Activated B cell treated with CpG ODN at 0.5 μM for 24 hours (primary cell): ENCODE data around the gene NCOA1. TPM values are rescaled to one million over a fixed set of nuclear protein-coding genes. Genes with fewer than 3 reads are reported as not detected.

Source experiments
- ATAC-seq: fragments of 200-7000 bp; cut with Tn5 transposase; one replicate; pipeline ENCODE4 v1.10.0; 2021; ENCODE audit warnings: low read depth, mild to moderate bottlenecking, moderate library complexity
- CTCF ChIA-PET: fragments of 350-600 bp; sonication (Branson Sonifier 250); formaldehyde crosslinking; loops from one replicate; lab custom pipeline; 2021; ENCODE audit warnings: antibody characterized with exemption; lab: Charles Lee
- POLR2A ChIA-PET: fragments of 350-600 bp; sonication (Branson Sonifier 250); formaldehyde crosslinking; loops from one replicate; lab custom pipeline; 2021; ENCODE audit warnings: antibody characterized with exemption; lab: Charles Lee
- DNase-seq: peaks from one replicate; pipeline ENCODE4 v3.0.0; 2022
- H3K27ac Mint-ChIP-seq: one replicate; pipeline ENCODE4 v1.8.0; 2020; ENCODE audit warnings: mixed read lengths
- H3K27me3 Mint-ChIP-seq: one replicate; pipeline ENCODE4 v1.8.0; 2021; ENCODE audit warnings: mixed read lengths
- H3K36me3 Mint-ChIP-seq: one replicate; pipeline ENCODE4 v1.8.0; 2021; ENCODE audit warnings: low read depth, mixed read lengths
- H3K4me1 Mint-ChIP-seq: one replicate; pipeline ENCODE4 v1.8.0; 2021; ENCODE audit warnings: mixed read lengths
- H3K4me3 Mint-ChIP-seq: one replicate; pipeline ENCODE4 v1.8.0; 2020; ENCODE audit warnings: mild to moderate bottlenecking, mixed read lengths
- H3K9me3 Mint-ChIP-seq: one replicate; pipeline ENCODE4 v1.8.0; 2020; ENCODE audit warnings: mixed read lengths
- intact Hi-C: fragments of 100-400 bp; cut with micrococcal nuclease; formaldehyde crosslinking; loops from one replicate; pipeline ENCODE4 v1.15.1; 2024
- total RNA-seq: library from RNA; stranded (reverse); gene quantifications from 2 replicates; pipeline ENCODE4 v1.2.3, GENCODE V29; 2022
- TF ChIP-seq, protein P1 (sequence below): fragments of 200-600 bp; IDR thresholded peaks from one replicate; pipeline ENCODE4 v1.8.0; 2022; ENCODE audit warnings: antibody characterized with exemption, mild to moderate bottlenecking

NCOA1 gene
- total RNA-seq, 1 donor from 2014 or later, result 49.5 TPM

DNA sequence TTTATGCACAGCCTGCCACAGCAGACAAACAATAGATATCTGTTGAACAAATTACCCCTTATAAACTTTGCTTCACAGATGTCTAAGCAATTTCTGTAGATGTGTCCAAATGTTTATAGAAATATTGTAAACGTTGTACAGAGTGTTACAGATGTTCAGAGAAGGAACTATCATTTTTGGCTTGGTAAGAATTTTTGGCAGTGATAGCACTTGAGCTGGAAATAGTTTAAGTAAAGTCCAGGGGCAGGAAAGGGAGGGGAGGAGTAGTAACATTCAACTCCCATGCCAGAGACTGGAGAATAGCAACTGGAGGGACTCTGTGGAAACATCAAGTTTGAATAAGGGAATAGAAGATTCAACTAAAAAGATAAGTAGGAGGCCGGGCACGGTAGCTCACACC, 297.8 kb downstream of the NCOA1 start:
- Mint-ChIP-seq H3K4me1 (peaks cover 39% of the 10 kb centered on the region), H3K4me3 (no peak overlapping the region), H3K27ac (no peak overlapping the region), H3K27me3 (no peaks in the 10 kb centered on the region), H3K9me3 (no peaks in the 10 kb centered on the region), H3K36me3 (peaks cover 24% of the 10 kb centered on the region)
- DNase-seq, result no peak
- ATAC-seq, result no peak
- ChIA-PET CTCF (no interaction called here), POLR2A (interaction anchor here (1.9 kb wide), 1 partner anchor 297 kb away, joined by 7 read pairs; the partner anchor contains the start of gene NCOA1)
- intact Hi-C loops, result no loop called here
- TF ChIP-seq, protein P1, sequence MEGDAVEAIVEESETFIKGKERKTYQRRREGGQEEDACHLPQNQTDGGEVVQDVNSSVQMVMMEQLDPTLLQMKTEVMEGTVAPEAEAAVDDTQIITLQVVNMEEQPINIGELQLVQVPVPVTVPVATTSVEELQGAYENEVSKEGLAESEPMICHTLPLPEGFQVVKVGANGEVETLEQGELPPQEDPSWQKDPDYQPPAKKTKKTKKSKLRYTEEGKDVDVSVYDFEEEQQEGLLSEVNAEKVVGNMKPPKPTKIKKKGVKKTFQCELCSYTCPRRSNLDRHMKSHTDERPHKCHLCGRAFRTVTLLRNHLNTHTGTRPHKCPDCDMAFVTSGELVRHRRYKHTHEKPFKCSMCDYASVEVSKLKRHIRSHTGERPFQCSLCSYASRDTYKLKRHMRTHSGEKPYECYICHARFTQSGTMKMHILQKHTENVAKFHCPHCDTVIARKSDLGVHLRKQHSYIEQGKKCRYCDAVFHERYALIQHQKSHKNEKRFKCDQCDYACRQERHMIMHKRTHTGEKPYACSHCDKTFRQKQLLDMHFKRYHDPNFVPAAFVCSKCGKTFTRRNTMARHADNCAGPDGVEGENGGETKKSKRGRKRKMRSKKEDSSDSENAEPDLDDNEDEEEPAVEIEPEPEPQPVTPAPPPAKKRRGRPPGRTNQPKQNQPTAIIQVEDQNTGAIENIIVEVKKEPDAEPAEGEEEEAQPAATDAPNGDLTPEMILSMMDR, result no peak

DNA sequence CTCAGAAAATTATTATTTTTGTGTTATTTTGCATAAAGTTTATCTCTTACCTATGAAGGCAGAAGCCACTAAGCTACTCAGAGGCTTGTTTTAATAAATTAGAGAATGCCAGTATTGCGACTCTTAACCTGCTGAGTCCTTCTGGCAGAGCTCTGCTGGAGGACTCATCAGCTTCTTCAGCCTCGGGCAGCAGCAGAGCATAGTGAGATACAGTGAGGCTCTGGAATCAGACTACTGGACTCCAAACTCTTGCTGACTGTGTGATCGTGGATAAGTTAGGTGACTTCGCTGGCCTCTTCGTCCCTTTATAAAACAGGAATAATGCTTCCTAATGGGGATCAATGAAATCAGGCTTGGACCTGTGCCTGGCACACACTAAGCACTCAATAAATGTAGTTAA, 300.4 kb downstream of the NCOA1 start:
- CTCF ChIA-PET, result interaction anchor here (1.6 kb wide), 1 partner anchor 36 kb away, joined by 4 read pairs; no protein-coding TSS in a partner anchor
- ATAC-seq (no peak), DNase-seq (no peak)
- H3K4me3 Mint-ChIP-seq, result no peak overlapping the region
- H3K27ac Mint-ChIP-seq, result no peak overlapping the region
- H3K4me1 Mint-ChIP-seq, result peaks cover 26% of the 10 kb centered on the region
- no peaks in the 10 kb centered on the region for H3K27me3 Mint-ChIP-seq
- TF ChIP-seq, protein P1, result no peak
- POLR2A ChIA-PET, result interaction anchor here (0.6 kb wide), 1 partner anchor 818 kb away, joined by 6 read pairs; no protein-coding TSS in a partner anchor
- intact Hi-C loops, result loop anchor here (5.0 kb wide), 2 partner anchors 714 to 1556 kb away; partner anchors contain the start of genes ADGRF3, SELENOI and SF3B6
- H3K36me3 Mint-ChIP-seq, result peaks cover 24% of the 10 kb centered on the region
- no peaks in the 10 kb centered on the region for H3K9me3 Mint-ChIP-seq

DNA sequence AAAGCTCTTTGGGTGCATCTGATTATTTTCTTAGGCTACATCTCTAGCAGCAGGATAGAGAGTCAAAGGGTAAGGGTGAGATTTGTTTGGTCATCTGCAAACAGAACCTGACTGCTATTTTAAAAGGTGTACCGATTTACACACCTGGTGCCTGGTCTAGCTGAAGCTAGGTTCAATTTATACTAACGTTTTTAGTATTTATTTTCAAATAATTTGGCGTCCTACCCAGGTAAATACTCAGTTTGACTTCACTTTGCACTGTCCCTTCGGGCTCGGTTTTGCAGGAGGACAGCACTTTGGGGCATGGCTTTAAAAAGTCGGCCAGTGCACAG, 301.5 kb downstream of the NCOA1 start:
- ATAC-seq (no peak), DNase-seq (no peak)
- POLR2A ChIA-PET, result interaction anchor here (0.7 to 2.0 kb wide), 11 partner anchors 13 to 865 kb away, joined by 3 to 11 read pairs (median 3); partner anchors contain the start of genes ATAD2B, ITSN2 and NCOA1
- CTCF ChIA-PET, result interaction anchor here (1.3 to 1.6 kb wide), 2 partner anchors 35 to 383 kb away, joined by 3 to 4 read pairs; no protein-coding TSS in a partner anchor
- Mint-ChIP-seq H3K9me3 (no peaks in the 10 kb centered on the region), H3K27me3 (no peaks in the 10 kb centered on the region), H3K36me3 (peaks cover 25% of the 10 kb centered on the region), H3K27ac (peak overlapping the region; percentile 100), H3K4me3 (peak overlapping the region; percentile 98), H3K4me1 (peaks cover 19% of the 10 kb centered on the region)
- intact Hi-C loops, result loop anchor here (2.0 to 5.0 kb wide), 3 partner anchors 302 to 1555 kb away; partner anchors contain the start of genes ADGRF3, NCOA1, SELENOI and SF3B6
- TF ChIP-seq, protein P1, result no peak

DNA sequence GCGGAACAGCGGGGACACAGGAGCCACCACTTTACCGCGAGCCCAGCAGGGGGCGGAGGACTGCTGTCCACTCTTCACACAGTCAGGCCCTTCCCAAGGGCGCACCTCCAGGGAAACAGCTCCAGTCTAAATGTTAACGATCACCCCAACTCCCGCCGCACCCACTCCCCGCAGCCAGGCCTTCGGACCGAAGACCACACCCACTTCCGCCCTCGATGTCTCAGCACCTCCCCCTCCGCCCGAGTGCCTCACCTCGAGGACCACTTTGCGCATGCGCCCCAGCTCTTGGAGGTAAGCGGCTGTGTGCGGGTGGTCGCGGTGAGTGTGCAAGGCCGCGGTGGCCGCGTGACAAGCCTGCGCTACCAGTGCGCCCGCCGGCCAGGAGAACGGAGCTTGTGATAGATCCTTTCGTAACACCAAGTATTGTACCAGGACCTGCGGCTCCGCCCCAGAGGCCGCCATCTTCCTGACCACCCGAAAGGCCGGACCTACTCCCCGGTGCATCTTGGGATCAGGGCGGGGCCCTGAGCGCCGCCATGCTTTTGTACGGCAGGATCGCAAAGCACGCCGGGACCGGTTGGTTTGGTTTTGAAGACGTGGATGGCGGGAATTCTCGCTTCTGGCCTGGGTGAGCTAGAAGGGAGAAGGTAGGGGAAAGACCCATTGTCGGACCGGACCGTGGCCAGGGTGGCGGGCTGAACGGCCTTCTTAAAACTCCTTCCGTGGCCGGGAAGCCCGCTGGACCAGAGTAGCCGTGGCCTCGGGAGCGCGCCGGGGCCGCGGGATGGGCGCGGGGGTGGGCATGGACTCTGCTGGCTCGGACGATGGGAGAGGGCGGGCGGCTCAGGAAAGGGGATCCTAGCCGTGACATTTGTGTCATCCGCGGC, 302.1 kb downstream of the NCOA1 start, which contains the start of the genes CENPO and PTRHD1:
TSS of gene CENPO (plus strand) at position 552 of the 887 bp plus-strand sequence. CDS start 495 bp downstream, outside the sequence.
TSS of gene PTRHD1 (minus strand) at position 518 of the 887 bp plus-strand sequence. CDS start at position 504, 14 bp downstream.
- Mint-ChIP-seq H3K36me3 (peaks cover 29% of the 10 kb centered on the region), H3K4me1 (peaks cover 18% of the 10 kb centered on the region), H3K9me3 (no peaks in the 10 kb centered on the region), H3K27ac (peak within 1 kb of the TSS; percentile 100), H3K4me3 (peak within 1 kb of the TSS; percentile 98), H3K27me3 (no peaks in the 10 kb centered on the region)
- TF ChIP-seq, protein P1, result no peak
- POLR2A ChIA-PET, result interaction anchor here (0.6 to 2.0 kb wide), 15 partner anchors 13 to 866 kb away, joined by 3 to 11 read pairs (median 3); partner anchors contain the start of genes ATAD2B, ITSN2 and NCOA1
- ATAC-seq, result peak; percentile 98
- CTCF ChIA-PET, result interaction anchor here (1.3 to 1.6 kb wide), 2 partner anchors 35 to 383 kb away, joined by 3 to 4 read pairs; no protein-coding TSS in a partner anchor
- peak; percentile 94 for DNase-seq
- intact Hi-C loops, result loop anchor here (1.0 to 5.0 kb wide), 6 partner anchors 8 to 1554 kb away; partner anchors contain the start of genes ADCY3, ADGRF3, NCOA1 and SELENOI
